GM10248 (cell line): ENCODE measurements around the gene CLIC4.
"Not testable (repeated sequence)": the region's sequence is repeated elsewhere in the genome, so short reads cannot be mapped to it uniquely, and the experiment has no call there.

Source experiments
- CTCF ChIA-PET: fragments of 300-600 bp; sonication (Branson Sonifier 250); formaldehyde crosslinking; extraction: SDS; loops from one replicate; lab custom pipeline; 2021; ENCODE audit warnings: antibody characterized with exemption; lab: Yijun Ruan, JAX
- POLR2A ChIA-PET: fragments of 350-650 bp; sonication (Branson Sonifier 250); formaldehyde crosslinking; extraction: SDS; loops from one replicate; lab custom pipeline; 2020; ENCODE audit warnings: antibody characterized with exemption; lab: Yijun Ruan, JAX
- DNase-seq: peaks from one replicate; pipeline ENCODE4 v3.0.0; 2012; ENCODE audit errors: extremely low spot score
- TF ChIP-seq, protein P1 (sequence below): IDR thresholded peaks from 2 replicates; pipeline ENCODE4 v1.5.1; 2012; ENCODE audit warnings: mild to moderate bottlenecking, low read depth; ENCODE audit errors: extremely low read depth, missing control alignments, control extremely low read depth

Gene CLIC4

DNA sequence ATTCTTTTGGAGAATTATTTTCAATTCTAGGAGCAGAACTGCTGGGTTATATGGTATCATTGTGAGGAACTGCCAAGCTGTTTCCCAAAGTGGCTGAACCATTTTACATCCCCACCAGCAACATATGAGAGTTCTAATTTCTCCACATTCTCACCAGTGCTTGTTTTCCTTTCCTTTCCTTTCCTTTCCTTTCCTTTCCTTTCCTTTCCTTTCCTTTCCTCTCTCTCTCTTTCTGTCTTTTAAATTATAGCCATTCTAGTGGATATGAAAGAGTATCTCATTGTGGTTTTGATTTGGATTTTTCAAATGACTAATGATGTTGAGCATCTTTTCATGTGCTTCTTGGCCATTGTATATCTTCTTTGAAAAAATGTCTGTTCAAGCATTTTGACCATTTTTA is 139.5 kb downstream of the CLIC4 start:
- TF ChIP-seq, protein P1, sequence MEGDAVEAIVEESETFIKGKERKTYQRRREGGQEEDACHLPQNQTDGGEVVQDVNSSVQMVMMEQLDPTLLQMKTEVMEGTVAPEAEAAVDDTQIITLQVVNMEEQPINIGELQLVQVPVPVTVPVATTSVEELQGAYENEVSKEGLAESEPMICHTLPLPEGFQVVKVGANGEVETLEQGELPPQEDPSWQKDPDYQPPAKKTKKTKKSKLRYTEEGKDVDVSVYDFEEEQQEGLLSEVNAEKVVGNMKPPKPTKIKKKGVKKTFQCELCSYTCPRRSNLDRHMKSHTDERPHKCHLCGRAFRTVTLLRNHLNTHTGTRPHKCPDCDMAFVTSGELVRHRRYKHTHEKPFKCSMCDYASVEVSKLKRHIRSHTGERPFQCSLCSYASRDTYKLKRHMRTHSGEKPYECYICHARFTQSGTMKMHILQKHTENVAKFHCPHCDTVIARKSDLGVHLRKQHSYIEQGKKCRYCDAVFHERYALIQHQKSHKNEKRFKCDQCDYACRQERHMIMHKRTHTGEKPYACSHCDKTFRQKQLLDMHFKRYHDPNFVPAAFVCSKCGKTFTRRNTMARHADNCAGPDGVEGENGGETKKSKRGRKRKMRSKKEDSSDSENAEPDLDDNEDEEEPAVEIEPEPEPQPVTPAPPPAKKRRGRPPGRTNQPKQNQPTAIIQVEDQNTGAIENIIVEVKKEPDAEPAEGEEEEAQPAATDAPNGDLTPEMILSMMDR: no peak
- DNase-seq: no peak
- ChIA-PET POLR2A (no interaction called here), CTCF (interaction anchor here (1.4 kb wide), 1 partner anchor 152 kb away, joined by 5 read pairs; no protein-coding TSS in a partner anchor)

DNA sequence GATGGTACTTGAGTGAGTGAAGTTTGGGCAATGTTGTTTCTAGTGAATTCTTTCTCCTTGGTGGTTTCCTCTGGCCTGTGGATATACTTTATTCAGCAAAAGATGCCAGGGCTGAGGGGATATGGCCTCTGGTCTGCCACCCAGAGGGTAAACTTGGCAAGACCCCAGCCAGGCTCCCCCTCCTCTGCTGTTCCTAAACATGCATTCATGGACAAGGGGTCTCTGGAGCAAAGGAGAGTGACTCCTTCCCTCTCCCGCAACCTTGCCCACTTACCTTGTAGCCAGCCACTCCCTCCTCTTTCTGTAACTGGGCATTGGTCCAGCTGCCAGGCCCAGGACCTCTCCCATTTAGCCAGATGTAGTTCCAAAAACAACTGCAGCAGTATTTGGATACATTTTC is 141.0 kb downstream of the CLIC4 start:
- ChIA-PET POLR2A (no interaction called here), CTCF (interaction anchor here (4.1 kb wide), 1 partner anchor 12 kb away, joined by 23 read pairs; no protein-coding TSS in a partner anchor)
- TF ChIP-seq, protein P1: no peak
- peak; percentile 2 for DNase-seq

DNA sequence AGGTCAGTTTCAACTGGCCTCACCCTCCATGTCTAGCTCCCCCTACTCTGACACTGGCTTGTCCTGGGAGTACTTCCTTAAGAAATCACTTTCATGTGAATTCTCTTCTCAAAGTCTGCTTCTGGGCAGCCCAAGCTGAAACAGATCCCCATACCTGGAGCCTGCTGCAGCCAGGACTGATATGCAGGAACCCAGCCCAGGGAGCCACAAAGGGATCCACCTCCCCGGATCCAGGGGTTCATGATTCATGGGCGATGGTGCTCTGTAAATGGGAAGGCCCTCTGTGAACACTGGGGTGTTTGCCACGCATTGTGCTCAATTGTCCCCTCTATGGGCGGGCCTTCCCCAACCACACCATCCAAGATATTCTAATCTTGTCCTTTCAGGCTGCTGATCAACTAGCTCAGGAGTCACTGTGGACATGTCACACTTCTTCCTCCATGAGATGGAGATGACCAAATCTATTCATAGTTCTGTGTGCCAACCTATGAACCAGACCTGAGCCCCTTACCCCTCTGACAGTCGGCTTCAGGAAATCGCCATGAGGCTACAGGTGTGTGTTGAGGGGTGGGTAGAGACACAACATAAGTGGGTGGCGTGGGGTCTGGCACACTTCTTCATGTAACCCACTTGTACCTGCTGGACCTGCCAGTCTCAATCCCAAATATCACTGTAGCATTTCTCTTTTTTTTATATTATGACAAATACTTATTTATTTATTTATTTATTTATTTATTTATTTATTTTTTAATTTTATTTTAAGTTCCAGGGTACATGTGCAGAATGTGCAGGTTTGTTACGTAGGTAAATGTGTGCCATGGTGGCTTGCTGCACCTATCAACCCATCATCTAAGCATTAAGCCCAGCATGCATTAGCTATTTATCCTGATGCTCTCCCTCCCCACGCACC is 143.1 kb downstream of the CLIC4 start:
- DNase-seq: peak; percentile 3
- TF ChIP-seq, protein P1: no peak
- CTCF ChIA-PET: interaction anchor here (4.1 kb wide), 1 partner anchor 10 kb away, joined by 23 read pairs; no protein-coding TSS in a partner anchor
- POLR2A ChIA-PET: no interaction called here

DNA sequence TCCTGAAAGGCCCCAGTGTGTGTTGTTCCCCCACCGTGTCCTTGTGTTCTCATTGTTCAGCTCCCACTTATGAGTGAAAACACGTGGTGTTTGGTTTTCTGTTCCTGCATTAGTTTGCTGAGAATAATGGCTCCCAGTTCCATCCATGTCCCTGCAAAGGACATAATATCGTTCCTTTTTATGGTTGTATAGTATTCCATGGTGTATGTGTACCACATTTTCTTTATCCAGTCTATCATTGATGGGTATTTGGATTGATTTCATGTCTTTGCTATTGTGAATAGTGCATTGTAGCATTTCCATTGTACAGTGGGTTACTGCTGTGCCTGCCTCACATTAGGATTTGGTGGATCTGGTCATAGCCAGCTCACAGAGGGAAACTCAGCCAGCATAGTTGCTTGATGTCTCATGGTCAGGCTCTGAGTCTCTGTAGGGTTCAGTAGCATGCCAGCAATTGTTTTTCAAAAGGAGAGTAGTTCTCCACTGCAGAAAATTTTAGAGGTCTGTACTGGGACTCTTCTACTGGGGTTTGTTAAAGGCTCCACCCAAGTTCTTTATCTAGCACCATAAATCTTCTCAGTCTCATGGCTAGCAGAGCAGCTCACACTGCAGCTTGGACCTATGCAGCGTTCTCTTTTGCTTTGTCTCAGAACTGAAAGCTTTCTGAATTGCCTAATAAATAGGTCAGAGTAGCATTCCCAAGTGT is 143.9 kb downstream of the CLIC4 start:
- ChIA-PET POLR2A (no interaction called here), CTCF (interaction anchor here (4.1 kb wide), 1 partner anchor 9 kb away, joined by 23 read pairs; no protein-coding TSS in a partner anchor)
- DNase-seq: no peak
- TF ChIP-seq, protein P1: no peak

DNA sequence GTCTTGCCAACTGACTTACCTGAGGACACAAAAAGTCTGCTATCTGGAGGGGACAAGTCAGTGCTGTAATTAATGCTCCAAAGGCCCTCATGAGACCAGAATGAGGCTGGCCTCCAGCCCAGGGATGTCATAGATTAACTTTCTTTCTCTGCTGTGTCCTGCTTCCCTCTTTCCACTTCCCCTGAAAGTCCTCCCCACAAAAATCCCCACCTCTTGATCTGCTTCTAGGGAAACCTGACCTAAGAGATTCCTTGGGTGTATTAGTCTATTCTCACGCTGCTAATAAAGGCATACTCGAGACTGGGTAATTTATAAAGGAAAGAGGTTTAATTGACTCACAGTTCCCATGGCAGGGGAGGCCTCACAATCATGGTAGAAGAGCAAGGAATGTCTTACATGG is 145.6 kb downstream of the CLIC4 start:
- TF ChIP-seq, protein P1: no peak
- CTCF ChIA-PET: interaction anchor here (1.0 kb wide), 1 partner anchor 741 kb away, joined by 3 read pairs; no protein-coding TSS in a partner anchor
- POLR2A ChIA-PET: no interaction called here
- no peak for DNase-seq

DNA sequence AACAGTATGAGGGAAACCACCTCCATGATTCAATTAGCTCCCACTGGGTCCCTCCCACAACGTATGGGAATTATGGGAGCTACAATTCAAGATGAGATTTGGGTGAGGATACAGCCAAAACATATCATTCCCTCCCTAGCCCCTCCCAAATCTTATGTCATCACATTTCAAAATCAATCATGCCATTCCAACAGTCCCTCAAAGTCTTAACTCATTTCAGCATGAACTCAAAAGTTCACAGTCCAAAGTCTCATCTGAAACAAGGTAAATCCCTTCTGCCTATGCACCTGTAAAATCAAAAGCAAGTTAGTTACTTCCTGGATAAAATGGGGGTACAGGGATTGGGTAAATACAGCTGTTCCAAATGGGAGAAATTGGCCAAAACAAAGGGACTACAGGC is 146.1 kb downstream of the CLIC4 start:
- DNase-seq, POLR2A ChIA-PET: not testable (repeated sequence)
- CTCF ChIA-PET: interaction anchor here (1.0 kb wide), 1 partner anchor 741 kb away, joined by 3 read pairs; no protein-coding TSS in a partner anchor
